KMS-11 (cell line): ENCODE results near the gene CES3.
"Not testable (repeated sequence)": the region's sequence is repeated elsewhere in the genome, so short reads cannot be mapped to it uniquely, and the experiment has no call there.

Experiments
- H2AFZ ChIP-seq: fragments of 200-600 bp; sonication (generic); 2 replicates; pipeline ENCODE4 v1.6.1; 2016; ENCODE audit warnings: antibody characterized with exemption, mixed run types, low read depth
- H3K27ac ChIP-seq: fragments of 200-600 bp; sonication (generic); 2 replicates; pipeline ENCODE4 v1.6.1; 2016; ENCODE audit warnings: mild to moderate bottlenecking, mixed run types
- H3K27me3 ChIP-seq: fragments of 200-600 bp; sonication (generic); 2 replicates; pipeline ENCODE4 v1.6.1; 2017; ENCODE audit warnings: mild to moderate bottlenecking, low read depth, mixed run types, moderate library complexity; ENCODE audit not compliant: insufficient read depth
- H3K36me3 ChIP-seq: fragments of 200-600 bp; sonication (generic); 2 replicates; pipeline ENCODE4 v1.6.1; 2017; ENCODE audit warnings: mild to moderate bottlenecking, mixed run types; ENCODE audit not compliant: insufficient read depth
- H3K4me1 ChIP-seq: fragments of 200-600 bp; sonication (generic); 2 replicates; pipeline ENCODE4 v1.6.1; 2016; ENCODE audit warnings: mild to moderate bottlenecking, low read depth, mixed run types; ENCODE audit not compliant: poor library complexity, severe bottlenecking
- H3K4me2 ChIP-seq: fragments of 200-600 bp; sonication (generic); 2 replicates; pipeline ENCODE4 v1.7.0; 2016; ENCODE audit warnings: mild to moderate bottlenecking, mixed run types
- H3K4me3 ChIP-seq: fragments of 200-600 bp; sonication (generic); IDR thresholded peaks from 2 replicates; pipeline ENCODE4 v1.6.1; 2017; ENCODE audit warnings: low read depth, low read length, mixed read lengths; ENCODE audit not compliant: insufficient read depth
- H3K79me2 ChIP-seq: fragments of 200-600 bp; sonication (generic); 2 replicates; pipeline ENCODE4 v1.6.1; 2016; ENCODE audit warnings: low read depth, mixed run types; ENCODE audit not compliant: insufficient read depth
- H3K9ac ChIP-seq: fragments of 200-600 bp; sonication (generic); 2 replicates; pipeline ENCODE4 v1.6.1; 2016; ENCODE audit warnings: mild to moderate bottlenecking, mixed run types
- H4K20me1 ChIP-seq: fragments of 200-600 bp; sonication (generic); 2 replicates; pipeline ENCODE4 v1.6.1; 2016; ENCODE audit warnings: mild to moderate bottlenecking, mixed run types; ENCODE audit not compliant: insufficient read depth
- CTCF ChIP-seq: fragments of 200-600 bp; sonication (generic); conservative IDR thresholded peaks from 2 replicates; pipeline ENCODE4 v1.6.1; 2017; ENCODE audit warnings: low read depth, mild to moderate bottlenecking, antibody characterized with exemption, low read length, moderate library complexity, mixed read lengths

CES3 gene

GRCh38 chr16:66954097-66954659 lies 6.9 kb upstream of the CES3 start:
- no peak overlapping the region for H3K4me3 ChIP-seq
- no peaks in the 10 kb centered on the region for H4K20me1 ChIP-seq
- no peak overlapping the region for H3K9ac ChIP-seq
- peak; percentile 84 for TF ChIP-seq CTCF
- H3K27ac ChIP-seq, result no peak overlapping the region
- no peaks in the 10 kb centered on the region for H3K36me3 ChIP-seq
- H2AFZ ChIP-seq, result no peak overlapping the region
- no peaks in the 10 kb centered on the region for H3K27me3 ChIP-seq
- H3K4me2 ChIP-seq, result no peak overlapping the region
- H3K79me2 ChIP-seq, result no peaks in the 10 kb centered on the region
- no peaks in the 10 kb centered on the region for H3K4me1 ChIP-seq

- H4K20me1 ChIP-seq, H3K4me2 ChIP-seq, H3K79me2 ChIP-seq, H2AFZ ChIP-seq, H3K4me3 ChIP-seq, H3K27me3 ChIP-seq, H3K36me3 ChIP-seq, H3K9ac ChIP-seq, H3K4me1 ChIP-seq, H3K27ac ChIP-seq: not testable (repeated sequence)
These were observed 5.5 kb upstream of the CES3 start for GRCh38 chr16:66955363-66956153.

GRCh38 chr16:66956154-66956457 lies 5.0 kb upstream of the CES3 start:
- H3K79me2 ChIP-seq, H3K9ac ChIP-seq, H3K27ac ChIP-seq, H3K4me3 ChIP-seq, H3K36me3 ChIP-seq, H3K4me1 ChIP-seq, H2AFZ ChIP-seq, H3K4me2 ChIP-seq, H3K27me3 ChIP-seq, H4K20me1 ChIP-seq: not testable (repeated sequence)

GRCh38 chr16:66958857-66959703 lies 2.0 kb upstream of the CES3 start:
- Histone ChIP-seq H3K27ac (no peak overlapping the region), H3K27me3 (no peaks in the 10 kb centered on the region), H3K36me3 (no peaks in the 10 kb centered on the region), H3K4me3 (no peak overlapping the region), H3K79me2 (no peaks in the 10 kb centered on the region), H4K20me1 (no peaks in the 10 kb centered on the region), H3K4me2 (no peak overlapping the region), H3K9ac (no peak overlapping the region), H2AFZ (no peak overlapping the region), H3K4me1 (peaks cover 3% of the 10 kb centered on the region)
- no peak for TF ChIP-seq CTCF

GRCh38 chr16:66959704-66960161 lies 1.3 kb upstream of the CES3 start:
- Histone ChIP-seq H2AFZ (no peak overlapping the region; the same call in 1 of the 2 replicates), H4K20me1 (no peaks in the 10 kb centered on the region), H3K36me3 (no peaks in the 10 kb centered on the region), H3K27ac (no peak overlapping the region), H3K4me3 (no peak overlapping the region), H3K4me1 (peaks cover 3% of the 10 kb centered on the region), H3K9ac (no peak overlapping the region), H3K4me2 (no peak overlapping the region), H3K79me2 (no peaks in the 10 kb centered on the region), H3K27me3 (no peaks in the 10 kb centered on the region)
- no peak for TF ChIP-seq CTCF
